ENCODE data around the gene ENTPD5. TPM values are rescaled to one million over a fixed set of nuclear protein-coding genes. Genes with fewer than 3 reads are reported as not detected.

The ENTPD5 gene
- total RNA-seq, 5 donors from 2014 or later (not counting 1 experiment from before 2014, with no cell fraction given): 7.8 to 14.6 (median 11.6) TPM

DNA sequence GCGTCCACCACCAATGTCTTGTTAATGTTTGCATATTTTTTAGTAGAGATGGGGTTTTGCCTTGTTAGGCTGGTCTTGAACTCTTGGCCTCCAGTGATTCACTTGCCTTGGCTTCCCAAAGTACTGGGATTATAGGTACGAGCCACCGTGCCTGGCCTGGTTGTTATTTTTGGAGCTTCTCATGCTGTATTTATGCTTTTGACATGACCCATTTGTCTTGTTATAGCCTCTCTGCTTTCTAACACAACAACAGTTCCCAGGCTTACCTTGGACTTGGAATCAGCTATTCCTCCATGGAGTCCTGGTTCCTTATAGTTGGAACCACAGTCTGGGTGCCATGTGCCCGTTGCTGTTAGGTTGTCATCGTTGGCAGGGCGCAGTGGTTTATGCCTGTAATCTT is 102.8 kb downstream of the ENTPD5 start:
- peaks cover 19 to 64% of the 10 kb centered on the region in 2 donors for H3K36me3 ChIP-seq (ENCODE audit: control insufficient read depth in 2 of 2, extremely low read depth in 1 of 2, insufficient read depth in 1 of 2, low read length in 1 of 2)
- Mint-ChIP-seq H3K27me3 (no peaks in the 10 kb centered on the region), H3K4me3 (no peak overlapping the region), H3K9me3 (peaks cover 0 to 8% (median 3%) of the 10 kb centered on the region in 3 donors), H3K4me1 (peaks cover 4 to 6% (median 6%) of the 10 kb centered on the region in 3 donors), H3K27ac (no peak overlapping the region), H3K36me3 (peaks cover 55% of the 10 kb centered on the region)
- ChIA-PET POLR2A (no interaction called here), CTCF (interaction anchor here in 1 of 2 donors (0.5 kb wide), 1 partner anchor 39 kb away, joined by 3 read pairs; no protein-coding TSS in a partner anchor)
- H3K27ac ChIP-seq (ENCODE audit: low read length): no peak overlapping the region
- H3K9me3 ChIP-seq: peaks cover 3% of the 10 kb centered on the region
- WGBS (ENCODE audit: insufficient coverage): 100% methylated on average over 2 of the region's 6 CpGs
- H3K27me3 ChIP-seq (replicated peaks in 1 of 2; ENCODE audit: control insufficient read depth in 2 of 2, extremely low read depth in 1 of 2, insufficient read depth in 2 of 2, low read length in 1 of 2): no peaks in the 10 kb centered on the region
- ATAC-seq (replicated peaks in 1 of 4) (no peak), DNase-seq (no peak)
- H3K4me1 ChIP-seq (ENCODE audit: control insufficient read depth in 1 of 2, extremely low read depth in 1 of 2, insufficient read depth in 2 of 2, low read length in 2 of 2): no peaks in the 10 kb centered on the region
- H3K4me3 ChIP-seq (ENCODE audit: control insufficient read depth in 1 of 2, extremely low read depth in 1 of 2, low read length in 1 of 2): no peak overlapping the region

GRCh38 chr14:73913256-73913655 is 105.8 kb downstream of the ENTPD5 start:
- H3K27me3 ChIP-seq (replicated peaks in 1 of 2; ENCODE audit: control insufficient read depth in 2 of 2, extremely low read depth in 1 of 2, insufficient read depth in 2 of 2, low read length in 1 of 2): no peaks in the 10 kb centered on the region
- no peak overlapping the region for H3K27ac ChIP-seq (ENCODE audit: low read length)
- Mint-ChIP-seq H3K36me3 (peaks cover 70% of the 10 kb centered on the region), H3K4me3 (no peak overlapping the region), H3K27me3 (no peaks in the 10 kb centered on the region), H3K4me1 (peaks cover 6 to 10% (median 10%) of the 10 kb centered on the region in 3 donors), H3K9me3 (peaks cover 0 to 8% (median 3%) of the 10 kb centered on the region in 3 donors), H3K27ac (no peak overlapping the region)
- H3K4me3 ChIP-seq (ENCODE audit: control insufficient read depth in 1 of 2, extremely low read depth in 1 of 2, low read length in 1 of 2): no peak overlapping the region
- DNase-seq (no peak), ATAC-seq (replicated peaks in 1 of 4) (no peak)
- ChIA-PET POLR2A (interaction anchor here in 1 of 2 donors (0.7 kb wide), 2 partner anchors 198 to 609 kb away, joined by 3 to 6 read pairs; no protein-coding TSS in a partner anchor), CTCF (interaction anchor here (0.6 to 0.7 kb wide), 3 partner anchors 165 to 1277 kb away, joined by 3 to 7 read pairs (median 4); no protein-coding TSS in a partner anchor)
- WGBS (ENCODE audit: insufficient coverage): 100% methylated on average over 1 of the region's 3 CpGs
- H3K36me3 ChIP-seq (ENCODE audit: control insufficient read depth in 2 of 2, extremely low read depth in 1 of 2, insufficient read depth in 1 of 2, low read length in 1 of 2): peaks cover 20 to 66% of the 10 kb centered on the region in 2 donors
- H3K9me3 ChIP-seq: peaks cover 3% of the 10 kb centered on the region
- H3K4me1 ChIP-seq (ENCODE audit: control insufficient read depth in 1 of 2, extremely low read depth in 1 of 2, insufficient read depth in 2 of 2, low read length in 2 of 2): no peaks in the 10 kb centered on the region

DNA sequence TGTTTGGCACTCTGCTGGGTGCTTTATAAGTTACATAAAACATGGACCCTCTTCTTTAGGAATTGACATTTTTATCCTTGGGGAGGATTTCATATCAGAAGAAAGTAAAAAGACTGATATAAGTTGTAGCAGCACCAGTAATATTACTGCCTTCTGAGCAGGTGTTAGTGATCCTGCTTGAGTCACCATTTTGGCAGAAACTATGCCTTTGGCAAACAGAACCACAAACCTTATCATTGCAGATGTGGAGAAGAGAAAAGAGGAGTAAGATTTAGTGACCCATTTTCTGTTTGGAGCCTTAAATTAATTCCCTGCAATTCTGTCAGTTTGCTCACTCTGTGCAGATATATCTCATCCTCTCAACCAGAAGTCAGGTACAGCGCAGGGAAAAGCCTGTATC is 109.4 kb downstream of the ENTPD5 start:
- peaks cover 20 to 79% of the 10 kb centered on the region in 2 donors for H3K36me3 ChIP-seq (ENCODE audit: control insufficient read depth in 2 of 2, extremely low read depth in 1 of 2, insufficient read depth in 1 of 2, low read length in 1 of 2)
- Mint-ChIP-seq H3K27me3 (no peaks in the 10 kb centered on the region), H3K4me1 (peaks cover 0 to 6% (median 4%) of the 10 kb centered on the region in 3 donors), H3K9me3 (peaks cover 0 to 8% (median 3%) of the 10 kb centered on the region in 3 donors), H3K36me3 (peaks cover 78% of the 10 kb centered on the region), H3K4me3 (no peak overlapping the region), H3K27ac (peak overlapping the region in 1 of 2 donors; percentile 17)
- H3K27ac ChIP-seq (ENCODE audit: low read length): no peak overlapping the region
- peaks cover 3% of the 10 kb centered on the region for H3K9me3 ChIP-seq
- ATAC-seq (replicated peaks in 1 of 4) (no peak), DNase-seq (no peak)
- ChIA-PET CTCF (no interaction called here), POLR2A (no interaction called here)
- no peaks in the 10 kb centered on the region for H3K4me1 ChIP-seq (ENCODE audit: control insufficient read depth in 1 of 2, extremely low read depth in 1 of 2, insufficient read depth in 2 of 2, low read length in 2 of 2)
- no CpG with 5 or more reads among the region's 1 CpG for WGBS (ENCODE audit: insufficient coverage)
- no peak overlapping the region for H3K4me3 ChIP-seq (ENCODE audit: control insufficient read depth in 1 of 2, extremely low read depth in 1 of 2, low read length in 1 of 2)
- no peaks in the 10 kb centered on the region for H3K27me3 ChIP-seq (replicated peaks in 1 of 2; ENCODE audit: control insufficient read depth in 2 of 2, extremely low read depth in 1 of 2, insufficient read depth in 2 of 2, low read length in 1 of 2)

Other genes starting within 250 kb of the ENTPD5 start
- gene PTGR2, start 167.5 kb downstream of the ENTPD5 start, total RNA-seq: 1 to 10 TPM; 1.3 to 3.5 (median 2.9) TPM
- gene ZNF410, start 132.4 kb downstream of the ENTPD5 start, total RNA-seq: 10 to 100 TPM; 39.5 to 77.3 (median 40.3) TPM
- gene FAM161B, start 69.2 kb downstream of the ENTPD5 start, total RNA-seq: 1 to 10 TPM; 2.6 to 5.6 (median 4.8) TPM
- gene COQ6, start 69.0 kb downstream of the ENTPD5 start, total RNA-seq: 10 to 100 TPM; 29.3 to 35.4 (median 33.2) TPM
- gene BBOF1, start 61 bp upstream of the ENTPD5 start, total RNA-seq: 1 to 10 TPM; 1.8 to 3.1 (median 2.3) TPM
- 10 to 100 TPM; 11.0 to 15.9 (median 14.8) TPM for gene ALDH6A1, start 65.2 kb upstream of the ENTPD5 start, total RNA-seq
- gene LIN52, start 65.7 kb upstream of the ENTPD5 start, total RNA-seq: 10 to 100 TPM in 3 of 5 donors, 1 to 10 TPM in 2; 9.7 to 11.2 (median 10.7) TPM
- not detected for gene VSX2, start 220.2 kb upstream of the ENTPD5 start, total RNA-seq

Measured in T-cell (primary cell).